ENCODE measurements around the gene AGTRAP. TPM values are rescaled to one million over a fixed set of nuclear protein-coding genes. Genes with fewer than 3 reads are reported as not detected.

The AGTRAP gene
- total RNA-seq, 4 donors from 2014 or later, result 35.1 to 93.1 (median 64.2) TPM

DNA sequence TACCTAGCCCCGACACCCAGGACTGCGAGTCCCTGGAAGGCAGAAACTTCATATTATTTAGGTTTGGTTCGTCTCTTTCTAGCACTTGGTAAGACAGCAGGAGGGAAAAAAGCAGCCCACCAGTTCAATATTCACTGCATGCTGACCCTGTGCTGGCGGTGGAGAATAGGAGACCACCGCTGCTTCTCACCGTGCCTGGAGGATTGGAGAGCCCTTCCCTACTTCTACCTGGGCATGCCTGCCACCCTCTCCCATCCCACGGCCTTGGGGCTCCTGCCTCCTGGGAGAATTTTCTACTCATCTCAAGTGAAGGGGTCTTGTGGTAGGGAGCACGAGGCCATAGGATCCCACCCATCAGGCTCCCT lies 64.4 kb downstream of the AGTRAP start:
- DNase-seq (ENCODE audit: low spot score) (no peak), ATAC-seq (ENCODE audit: low FRiP score) (no peak)
- TF ChIP-seq, protein P1, sequence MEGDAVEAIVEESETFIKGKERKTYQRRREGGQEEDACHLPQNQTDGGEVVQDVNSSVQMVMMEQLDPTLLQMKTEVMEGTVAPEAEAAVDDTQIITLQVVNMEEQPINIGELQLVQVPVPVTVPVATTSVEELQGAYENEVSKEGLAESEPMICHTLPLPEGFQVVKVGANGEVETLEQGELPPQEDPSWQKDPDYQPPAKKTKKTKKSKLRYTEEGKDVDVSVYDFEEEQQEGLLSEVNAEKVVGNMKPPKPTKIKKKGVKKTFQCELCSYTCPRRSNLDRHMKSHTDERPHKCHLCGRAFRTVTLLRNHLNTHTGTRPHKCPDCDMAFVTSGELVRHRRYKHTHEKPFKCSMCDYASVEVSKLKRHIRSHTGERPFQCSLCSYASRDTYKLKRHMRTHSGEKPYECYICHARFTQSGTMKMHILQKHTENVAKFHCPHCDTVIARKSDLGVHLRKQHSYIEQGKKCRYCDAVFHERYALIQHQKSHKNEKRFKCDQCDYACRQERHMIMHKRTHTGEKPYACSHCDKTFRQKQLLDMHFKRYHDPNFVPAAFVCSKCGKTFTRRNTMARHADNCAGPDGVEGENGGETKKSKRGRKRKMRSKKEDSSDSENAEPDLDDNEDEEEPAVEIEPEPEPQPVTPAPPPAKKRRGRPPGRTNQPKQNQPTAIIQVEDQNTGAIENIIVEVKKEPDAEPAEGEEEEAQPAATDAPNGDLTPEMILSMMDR (IDR thresholded peaks at IDR 0.05), result no peak

Other genes with a start within 250 kb of the AGTRAP start
- gene FBXO2, start 81.7 kb upstream of the AGTRAP start, total RNA-seq, result 10 to 100 TPM in 1 of 4 donors, 1 to 10 TPM in 3; 1.1 to 24.3 (median 8.3) TPM
- 10 to 100 TPM in 1 of 4 donors, 1 to 10 TPM in 3; 5.8 to 13.3 (median 9.6) TPM for gene FBXO44, start 81.3 kb upstream of the AGTRAP start, total RNA-seq
- gene FBXO6, start 71.9 kb upstream of the AGTRAP start, total RNA-seq, result 10 to 100 TPM in 3 of 4 donors, 1 to 10 TPM in 1; 5.9 to 16.3 (median 11.0) TPM
- gene MAD2L2, start 55.0 kb upstream of the AGTRAP start, total RNA-seq, result 10 to 100 TPM; 20.2 to 41.3 (median 35.7) TPM
- not detected for gene DRAXIN, start 44.4 kb upstream of the AGTRAP start, total RNA-seq
- 1 to 10 TPM in 1 of 4 donors, under 1 TPM in 1, not detected in 2; 0.72 to 2.0 TPM for gene C1orf167, start 26.1 kb downstream of the AGTRAP start, total RNA-seq
- gene MTHFR, start 69.8 kb downstream of the AGTRAP start, total RNA-seq, result 10 to 100 TPM; 28.9 to 44.8 (median 36.0) TPM
- gene CLCN6, start 70.1 kb downstream of the AGTRAP start, total RNA-seq, result 10 to 100 TPM; 14.4 to 20.4 (median 18.0) TPM
- not detected for gene NPPA, start 111.6 kb downstream of the AGTRAP start, total RNA-seq
- not detected for gene NPPB, start 122.8 kb downstream of the AGTRAP start, total RNA-seq
- 10 to 100 TPM; 47.0 to 69.2 (median 62.1) TPM for gene KIAA2013, start 190.3 kb downstream of the AGTRAP start, total RNA-seq
- gene PLOD1, start 198.6 kb downstream of the AGTRAP start, total RNA-seq, result 100 to 1,000 TPM in 1 of 4 donors, 10 to 100 TPM in 3; 60.8 to 142 (median 69.0) TPM
- 10 to 100 TPM; 66.4 to 74.8 (median 70.0) TPM for gene MFN2, start 244.3 kb downstream of the AGTRAP start, total RNA-seq

All from omental fat pad (tissue), 4 donors.